Thyroid gland (tissue), 4 donors: ENCODE results near the gene GREB1. TPM values are rescaled to one million over a fixed set of nuclear protein-coding genes. Genes with fewer than 3 reads are reported as not detected.

Experiments used
- DNase-seq, 2 donors: peaks; one replicate each; pipeline ENCODE4 v3.0.0-alpha.2; 2019
- H3K27ac ChIP-seq, 3 donors: fragments of 200-600 bp; sonication (generic); 1 replicate in 2 of 3; 2 replicates in 1 of 3; pipeline ENCODE4 v1.5.1; 2016 to 2019; ENCODE audit warnings: mild to moderate bottlenecking in 1 of 3, moderate library complexity in 1 of 3
- H3K27me3 ChIP-seq: fragments of 200-600 bp; sonication (generic); one replicate; pipeline ENCODE4 v1.5.1; 2019
- H3K36me3 ChIP-seq, 2 donors: fragments of 200-600 bp; sonication (generic); one replicate each; pipeline ENCODE4 v1.5.1; 2016 to 2019
- H3K4me1 ChIP-seq, 2 donors: fragments of 200-600 bp; sonication (generic); one replicate each; pipeline ENCODE4 v1.5.1; 2017 to 2019
- H3K4me3 ChIP-seq, 3 donors: fragments of 200-600 bp; sonication (generic); replicated peaks in 1 of 3; 1 replicate in 2 of 3; 2 replicates in 1 of 3; pipeline ENCODE4 v1.5.1; 2016; ENCODE audit warnings: mild to moderate bottlenecking in 1 of 3
- H3K9me3 ChIP-seq: fragments of 200-600 bp; sonication (generic); one replicate; pipeline ENCODE4 v1.5.1; 2017
- CTCF ChIP-seq, 6 experiments: fragments of 200-600 bp in 3 of 6; fragments of 450-650 bp in 3 of 6; sonication (generic) in 3 of 6; IDR thresholded peaks; one replicate each; pipeline ENCODE4 v1.5.1; 2016 to 2019; ENCODE audit warnings: antibody characterized with exemption in 6 of 6, mild to moderate bottlenecking in 2 of 6, inconsistent platforms in 1 of 6, moderate library complexity in 1 of 6
- POLR2A ChIP-seq, 2 donors: fragments of 450-650 bp; IDR thresholded peaks; one replicate each; pipeline ENCODE4 v1.6.1; 2017; ENCODE audit warnings: antibody characterized with exemption in 2 of 2, mild to moderate bottlenecking in 2 of 2, moderate library complexity in 1 of 2
- WGBS, 2 donors: methylation state at CpG; one replicate each; pipeline ENCODE4 v1.1.5; 2017; 5-methylcytosine and 5-hydroxymethylcytosine counted together
- intact Hi-C: fragments of 100-400 bp; cut with DNase I; formaldehyde crosslinking; loops from one replicate; pipeline ENCODE4 v1.15.1; 2023
- total RNA-seq, 4 donors: library from RNA; depleted of rRNA; stranded (reverse); fragments of >200 nt; gene quantifications; one replicate each; pipeline ENCODE4 v1.2.3, GENCODE V29; 2016

The GREB1 gene
- total RNA-seq, 4 donors from 2014 or later, result 0.94 to 4.2 (median 2.0) TPM

GRCh38 chr2:11517906-11518305 is 15.9 kb upstream of the GREB1 start:
- Histone ChIP-seq H3K9me3 (no peaks in the 10 kb centered on the region), H3K4me1 (no peaks in the 10 kb centered on the region), H3K36me3 (no peaks in the 10 kb centered on the region), H3K4me3 (no peak overlapping the region), H3K27ac (no peak overlapping the region), H3K27me3 (no peaks in the 10 kb centered on the region)
- intact Hi-C loops, result no loop called here
- DNase-seq, result no peak
- TF ChIP-seq POLR2A (IDR thresholded peaks at IDR 0.05), result no peak
- TF ChIP-seq CTCF (IDR thresholded peaks at IDR 0.05), result no peak
- 50 to 54% methylated on average over 3 of the region's 3 CpGs for WGBS, 2 donors

- H3K9me3 ChIP-seq, result no peaks in the 10 kb centered on the region
- H3K36me3 ChIP-seq, result no peaks in the 10 kb centered on the region
- TF ChIP-seq CTCF (IDR thresholded peaks at IDR 0.05) (no peak), POLR2A (IDR thresholded peaks at IDR 0.05) (no peak)
- 87 to 93% methylated on average over 3 of the region's 3 CpGs for WGBS, 2 donors
- H3K4me3 ChIP-seq, result no peak overlapping the region
- no peaks in the 10 kb centered on the region for H3K27me3 ChIP-seq
- intact Hi-C loops, result no loop called here
- no peak for DNase-seq
- no peak overlapping the region for H3K27ac ChIP-seq
- no peaks in the 10 kb centered on the region for H3K4me1 ChIP-seq
Observed at GRCh38 chr2:11520092-11520693, 13.7 kb upstream of the GREB1 start.

GRCh38 chr2:11521775-11522174 is 12.1 kb upstream of the GREB1 start:
- Histone ChIP-seq H3K4me1 (no peaks in the 10 kb centered on the region), H3K27me3 (no peaks in the 10 kb centered on the region), H3K27ac (no peak overlapping the region), H3K9me3 (no peaks in the 10 kb centered on the region), H3K36me3 (no peaks in the 10 kb centered on the region), H3K4me3 (no peak overlapping the region)
- 80 to 82% methylated on average over 8 of the region's 8 CpGs for WGBS, 2 donors
- TF ChIP-seq POLR2A (IDR thresholded peaks at IDR 0.05) (no peak), CTCF (IDR thresholded peaks at IDR 0.05) (no peak)
- DNase-seq, result no peak
- intact Hi-C loops, result no loop called here

GRCh38 chr2:11524470-11524869 is 9.4 kb upstream of the GREB1 start:
- WGBS, 2 donors, result 72 to 80% methylated on average over 2 of the region's 2 CpGs
- Histone ChIP-seq H3K36me3 (no peaks in the 10 kb centered on the region), H3K9me3 (no peaks in the 10 kb centered on the region), H3K4me1 (no peaks in the 10 kb centered on the region), H3K27ac (no peak overlapping the region), H3K4me3 (no peak overlapping the region), H3K27me3 (no peaks in the 10 kb centered on the region)
- no peak for DNase-seq
- intact Hi-C loops, result no loop called here
- TF ChIP-seq CTCF (IDR thresholded peaks at IDR 0.05), result no peak
- no peak for TF ChIP-seq POLR2A (IDR thresholded peaks at IDR 0.05)

GRCh38 chr2:11525762-11526161 is 8.1 kb upstream of the GREB1 start:
- no peak for TF ChIP-seq POLR2A (IDR thresholded peaks at IDR 0.05)
- no peak for TF ChIP-seq CTCF (IDR thresholded peaks at IDR 0.05)
- intact Hi-C loops, result no loop called here
- H3K27me3 ChIP-seq, result no peaks in the 10 kb centered on the region
- WGBS, 2 donors, result 89 to 94% methylated on average over 6 to 7 of the region's 7 CpGs
- H3K36me3 ChIP-seq, result no peaks in the 10 kb centered on the region
- H3K4me1 ChIP-seq, result no peaks in the 10 kb centered on the region
- H3K27ac ChIP-seq, result no peak overlapping the region
- H3K9me3 ChIP-seq, result no peaks in the 10 kb centered on the region
- no peak for DNase-seq
- H3K4me3 ChIP-seq, result no peak overlapping the region
